Activated T-helper 1 cell treated with Interleukin-2 at 50 U/mL for 16 hours (primary cell): Measurements from ENCODE around the gene IL10RA.

Source experiments
- DNase-seq: peaks from one replicate; pipeline ENCODE4 v3.0.0-alpha.2; 2020; ENCODE audit warnings: low read depth

Gene IL10RA

DNA sequence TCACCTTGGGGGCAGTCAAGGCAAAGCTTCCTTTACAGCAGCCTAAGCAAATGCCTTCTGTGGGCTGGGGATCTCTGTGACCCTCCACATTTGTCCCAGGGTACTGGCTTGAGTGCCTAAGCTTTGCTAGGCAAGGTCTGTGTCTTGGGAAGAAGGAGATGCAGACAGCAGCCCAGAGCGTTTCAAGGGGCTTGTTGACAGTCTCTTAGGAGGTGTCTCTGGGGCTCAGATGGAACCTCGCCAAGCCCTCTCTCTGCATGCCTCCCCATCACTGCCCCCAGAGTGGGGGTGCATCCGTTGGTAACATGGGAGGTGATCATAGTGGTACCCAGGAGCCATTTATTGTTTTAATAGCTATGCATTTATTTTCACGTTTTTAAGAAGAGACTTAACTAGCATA, 61.6 kb downstream of the IL10RA start:
- DNase-seq, result no peak

DNA sequence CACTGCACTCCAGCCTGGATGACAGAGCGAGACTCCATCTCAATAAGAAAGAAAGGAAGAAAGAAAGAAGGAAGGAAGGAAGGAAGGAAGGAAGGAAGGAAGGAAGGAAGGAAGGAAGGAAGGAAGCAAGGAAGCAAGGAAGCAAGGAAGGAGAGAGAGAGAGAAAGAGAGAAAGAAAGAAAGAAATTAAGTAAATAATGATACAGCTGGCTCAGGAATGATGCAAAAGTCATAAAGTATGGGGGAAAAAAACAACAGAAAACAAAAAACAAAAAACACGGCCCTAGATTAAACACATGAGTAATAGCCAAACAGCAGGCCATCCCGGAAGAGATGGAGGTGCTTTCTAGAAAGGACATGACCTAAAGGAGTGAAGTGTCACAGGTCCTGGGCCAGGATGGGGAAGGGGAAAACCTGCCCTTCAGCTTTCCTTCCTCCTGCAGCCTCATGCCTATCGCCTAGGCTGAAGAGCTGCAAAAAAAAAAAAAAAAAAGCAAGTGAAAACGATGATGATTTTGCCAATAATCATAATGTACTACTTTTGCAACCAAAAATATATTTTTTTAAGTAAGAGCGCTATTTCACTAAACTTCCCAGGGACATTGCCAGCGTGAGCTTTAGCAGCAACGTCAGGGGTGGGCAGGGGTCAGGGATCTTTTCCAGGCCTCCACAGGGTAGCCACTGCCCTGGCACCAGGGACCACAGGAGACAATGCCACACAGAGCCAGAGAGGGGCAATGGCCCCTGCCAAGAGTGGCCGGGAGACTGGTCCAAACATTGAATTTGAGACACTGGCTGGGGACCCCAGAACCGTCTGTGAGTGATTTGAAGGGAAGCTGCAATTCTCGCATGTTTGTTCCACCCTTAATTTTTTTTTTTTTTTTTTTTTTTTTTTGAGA, 62.5 kb downstream of the IL10RA start:
- DNase-seq, result no peak

DNA sequence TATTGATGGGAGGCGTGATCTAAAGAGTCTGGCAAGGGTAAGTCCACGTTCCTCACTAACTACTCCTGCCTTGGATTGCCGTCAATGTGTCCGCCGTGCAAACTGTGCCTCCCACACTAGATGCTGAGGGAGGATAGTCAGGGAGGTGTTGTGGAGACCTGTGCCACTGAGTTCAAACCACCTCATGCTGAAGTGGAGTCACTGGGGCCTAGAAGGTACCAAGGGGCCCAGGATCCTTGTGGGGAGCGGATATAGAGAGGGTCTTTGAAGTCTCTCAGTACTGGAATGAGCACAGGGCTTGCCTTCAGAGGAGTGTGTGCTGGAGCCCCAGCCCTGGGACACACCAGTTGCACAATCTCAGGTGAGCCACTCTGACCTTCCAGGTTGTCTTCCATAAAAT, 63.6 kb downstream of the IL10RA start:
- no peak for DNase-seq

DNA sequence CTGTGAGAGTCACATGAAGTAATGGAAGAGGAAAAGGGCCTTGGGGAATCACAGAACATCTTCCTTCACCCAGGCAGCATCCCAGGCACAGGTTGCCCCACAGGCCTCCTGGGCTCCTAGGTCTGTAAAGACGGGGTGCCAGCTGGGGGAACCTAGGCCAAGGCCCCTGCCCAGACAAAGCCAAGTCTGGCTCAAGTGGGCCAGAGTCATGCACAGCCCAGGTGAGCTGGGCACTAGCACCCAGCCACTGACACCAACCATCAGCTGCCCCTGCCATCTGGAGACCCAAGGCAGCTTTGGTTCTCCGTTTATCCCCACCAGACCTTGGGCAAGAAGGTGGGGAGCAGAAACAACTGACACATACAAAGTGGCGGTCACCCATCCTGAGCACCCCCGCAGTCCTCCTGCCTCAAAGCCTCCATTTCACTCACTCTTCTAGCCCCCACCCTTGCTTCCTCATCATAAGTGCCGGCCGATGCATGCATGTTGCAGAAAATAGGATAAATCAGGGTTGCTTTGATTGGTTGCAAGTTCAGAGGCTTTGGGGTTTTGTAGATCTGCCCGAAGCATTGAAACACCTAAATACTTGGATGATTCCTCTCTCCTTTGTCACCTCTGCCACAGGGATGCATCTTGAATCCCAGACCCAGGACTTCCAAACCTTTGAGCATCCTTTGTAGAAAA, 64.2 kb downstream of the IL10RA start:
- no peak for DNase-seq
